ENCODE results near the gene GARIN5B. TPM values are rescaled to one million over a fixed set of nuclear protein-coding genes. Genes with fewer than 3 reads are reported as not detected.

GARIN5B gene
- total RNA-seq, 1 experiment from 2014 or later, result 0.13 TPM

DNA sequence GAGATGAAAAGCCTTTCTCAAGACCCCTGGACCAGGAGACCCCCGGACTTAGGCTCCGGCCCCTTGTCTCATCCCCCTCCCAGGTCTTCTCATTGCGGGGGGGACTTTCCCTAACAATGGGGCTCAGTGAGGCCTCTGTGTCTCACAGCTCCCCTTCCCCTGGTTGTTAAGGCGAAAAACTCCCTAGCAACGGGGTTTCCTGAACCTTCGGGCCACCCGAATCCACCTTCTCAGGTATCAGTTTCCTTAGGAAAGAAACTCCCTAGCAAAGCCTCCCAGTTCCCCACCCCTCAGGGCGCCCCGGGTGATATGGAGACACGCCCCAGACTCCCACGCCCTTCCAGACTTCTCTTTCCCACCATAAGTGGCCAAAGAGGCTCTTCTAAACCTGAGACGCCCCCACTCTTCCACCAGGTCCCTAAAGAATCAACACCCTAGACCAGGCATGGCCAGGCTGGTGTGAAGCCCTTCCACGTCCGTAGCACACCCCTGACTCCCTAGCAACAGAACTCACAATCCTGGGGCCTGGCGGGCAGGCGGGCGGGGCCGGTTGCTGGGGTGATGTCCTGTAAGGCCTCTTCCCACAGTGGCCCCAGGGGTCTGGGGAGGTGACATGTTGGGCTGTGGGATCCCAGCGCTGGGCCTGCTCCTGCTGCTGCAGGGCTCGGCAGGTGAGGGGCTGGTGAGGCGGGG is 13.3 kb upstream of the GARIN5B start, which contains the start of gene TMEM190:
Gene TMEM190 (plus strand): TSS at position 586 of the 693 bp plus-strand sequence. CDS start 28 bp downstream, at position 614.
- no peak within 1 kb of the TSS for H3K9ac ChIP-seq (ENCODE audit: extremely low read depth, insufficient read length, low read length)
- no peaks in the 10 kb centered on the region for H3K9me3 ChIP-seq (ENCODE audit: control insufficient read depth, low read depth, low read length)
- H2BK120ac ChIP-seq (ENCODE audit: low read depth, low read length, poor library complexity, severe bottlenecking), result no peak within 1 kb of the TSS
- no peak within 1 kb of the TSS for H4K8ac ChIP-seq (replicated peaks; ENCODE audit: insufficient read length, low read depth, low read length)
- no peak within 1 kb of the TSS for H3K4ac ChIP-seq (ENCODE audit: low read depth, low read length)
- H3K4me2 ChIP-seq (ENCODE audit: insufficient read depth, insufficient read length, low read length), result peak within 1 kb of the TSS; percentile 50
- Mint-ChIP-seq H3K4me1 (peaks cover 38 to 54% of the 10 kb centered on the region in 2 experiments), H3K27me3 (ENCODE audit: low read depth) (peaks cover 69% of the 10 kb centered on the region), H3K36me3 (ENCODE audit: insufficient read depth in 1 of 3, low read depth in 3 of 3) (peaks cover 0 to 4% (median under 1%) of the 10 kb centered on the region in 3 experiments; a peak in 4 of 7 replicates), H3K9me3 (no peaks in the 10 kb centered on the region), H3K4me3 (peak within 1 kb of the TSS; percentile 61 to 62), H3K27ac (peak within 1 kb of the TSS in 2 of 3 experiments; percentile 82 to 90; a peak in 4 of 7 replicates)
- H3K79me1 ChIP-seq (ENCODE audit: insufficient read depth, low read depth, low read length, poor library complexity, severe bottlenecking), result no peaks in the 10 kb centered on the region
- no peak within 1 kb of the TSS for H2AK5ac ChIP-seq (ENCODE audit: insufficient read length, low read length)
- H2BK5ac ChIP-seq (ENCODE audit: insufficient read length, low read length), result no peak within 1 kb of the TSS
- H2BK20ac ChIP-seq (ENCODE audit: low read depth, low read length, poor library complexity, severe bottlenecking), result no peak within 1 kb of the TSS
- H2BK15ac ChIP-seq (ENCODE audit: low read depth, low read length), result no peak within 1 kb of the TSS
- H4K91ac ChIP-seq (ENCODE audit: insufficient read length, low read depth, low read length), result no peak within 1 kb of the TSS
- peak; percentile 71 for DNase-seq
- H2AFZ ChIP-seq (ENCODE audit: low read length), result no peak within 1 kb of the TSS
- H3K18ac ChIP-seq (ENCODE audit: insufficient read length, low read depth, low read length), result peak within 1 kb of the TSS; percentile 84
- no peak within 1 kb of the TSS for H3T11ph ChIP-seq (ENCODE audit: low read length)
- no peaks in the 10 kb centered on the region for H3K79me2 ChIP-seq (ENCODE audit: insufficient read depth, low read length)
- H2BK12ac ChIP-seq (ENCODE audit: insufficient read length, low read depth, low read length), result no peak within 1 kb of the TSS
- no peak within 1 kb of the TSS for H4K5ac ChIP-seq (ENCODE audit: insufficient read length, low read depth, low read length)
- no peak within 1 kb of the TSS for H3K56ac ChIP-seq (ENCODE audit: insufficient read length, low read depth, low read length)
- no peak within 1 kb of the TSS for H3K27ac ChIP-seq (ENCODE audit: insufficient read length, low read depth, low read length)
- H3K23ac ChIP-seq (ENCODE audit: insufficient read length, low read depth, low read length), result no peak within 1 kb of the TSS
- no peak for TF ChIP-seq CTCF (conservative IDR thresholded peaks at IDR 0.05)
- H3K23me2 ChIP-seq (ENCODE audit: insufficient read length, low read depth, low read length, poor library complexity, severe bottlenecking), result peaks cover 7% of the 10 kb centered on the region
- no peaks in the 10 kb centered on the region; the same call in 1 of the 2 replicates for H3K4me1 ChIP-seq (ENCODE audit: insufficient read depth, low read length)
- H3K27me3 ChIP-seq (ENCODE audit: insufficient read depth, low read length), result no peaks in the 10 kb centered on the region; the same call in 1 of the 2 replicates
- peak within 1 kb of the TSS; percentile 75 for H3K14ac ChIP-seq (ENCODE audit: insufficient read depth, low read length)
- WGBS (ENCODE audit: extremely low coverage, insufficient read length, low lambda C conversion rate), result no CpG with 5 or more reads among the region's 21 CpGs
- no peaks in the 10 kb centered on the region for H4K20me1 ChIP-seq (ENCODE audit: control insufficient read depth, insufficient read depth, insufficient read length)
